ENCODE results near the gene GID4. TPM values are rescaled to one million over a fixed set of nuclear protein-coding genes. Genes with fewer than 3 reads are reported as not detected.

Gene GID4
- total and polyA plus RNA-seq, 2 of the 4 experiments (the other 2 are of a cell fraction) = 3.9 to 5.6 TPM

GRCh38 chr17:18005496-18005895 lies 33.7 kb upstream of the GID4 start:
- H3K4me1 ChIP-seq (ENCODE audit: control insufficient read depth, insufficient read depth, low read length) = peaks cover 10% of the 10 kb centered on the region
- DNase-seq (no peak), ATAC-seq (ENCODE audit: low read depth) (no peak)
- no peak overlapping the region for H4K8ac ChIP-seq (ENCODE audit: low read depth in 2 of 2, low read length in 2 of 2)
- H2AK9ac ChIP-seq (replicated peaks; ENCODE audit: low read depth, low read length, poor library complexity) = no peak overlapping the region
- no peak overlapping the region for H3K14ac ChIP-seq (replicated peaks; ENCODE audit: low read depth, low read length)
- no peak overlapping the region for H4K91ac ChIP-seq (ENCODE audit: insufficient read depth, low read depth, low read length)
- H3K56ac ChIP-seq (ENCODE audit: extremely low read depth, insufficient read depth, low read length) = no peak overlapping the region
- H3K36me3 ChIP-seq (ENCODE audit: control insufficient read depth, insufficient read depth, low read length) = no peaks in the 10 kb centered on the region; the same call in 1 of the 2 replicates
- dilution Hi-C loops (cut with HindIII; ENCODE audit: low sequenced_read_pairs, unreplicated experiment) (no loop called here), in situ Hi-C loops (cut with MboI; ENCODE audit: low sequenced_read_pairs) (no loop called here), intact Hi-C loops (cut with micrococcal nuclease) (no loop called here)
- no CpG with 5 or more reads among the region's 3 CpGs for WGBS, 2 experiments (ENCODE audit: extremely low coverage in 2 of 2, insufficient read length in 1 of 2)
- no peak overlapping the region for H4K5ac ChIP-seq (ENCODE audit: low read depth, low read length)
- H2BK5ac ChIP-seq (ENCODE audit: low read depth, low read length, poor library complexity, severe bottlenecking) = no peak overlapping the region
- H3K79me1 ChIP-seq (ENCODE audit: low read depth in 1 of 2, low read length in 2 of 2) = no peaks in the 10 kb centered on the region; a peak in 1 of 4 replicates
- ChIA-PET CTCF (interaction anchor here (0.9 kb wide), 1 partner anchor 27 kb away, joined by 3 read pairs; no protein-coding TSS in a partner anchor), POLR2A (ENCODE audit: unreplicated experiment) (no interaction called here)
- H4K20me1 ChIP-seq (ENCODE audit: insufficient read depth, low read length) = no peaks in the 10 kb centered on the region
- no TSS peak for BruUV-seq (replicated peaks)
- H3K9me1 ChIP-seq (ENCODE audit: insufficient read depth, low read length) = peaks cover 26% of the 10 kb centered on the region
- no peak overlapping the region for H2BK20ac ChIP-seq (ENCODE audit: low read depth, low read length)
- H3K18ac ChIP-seq (ENCODE audit: low read depth, low read length) = no peak overlapping the region
- no peak overlapping the region for H3K27ac ChIP-seq (ENCODE audit: insufficient read depth, low read length)
- H2AFZ ChIP-seq (replicated peaks; ENCODE audit: low read length, poor library complexity) = no peak overlapping the region
- 0 out of 2 replicates have a peak overlapping the region, but pooled peaks have one; percentile 40 for H3K23ac ChIP-seq (ENCODE audit: low read depth, low read length)
- TF ChIP-seq NFE2L2 (IDR thresholded peaks at IDR 0.05; ENCODE audit: low read depth, low read length) = no peak
- no peak for TF ChIP-seq MAFK (IDR thresholded peaks at IDR 0.05; ENCODE audit: low read depth, low read length)
- no peak overlapping the region for H2AK5ac ChIP-seq (ENCODE audit: low read depth, low read length)
- H3K4ac ChIP-seq (ENCODE audit: low read depth, low read length) = no peak overlapping the region
- H3K4me2 ChIP-seq (ENCODE audit: low read depth, low read length) = no peak overlapping the region
- H3K27me3 ChIP-seq (ENCODE audit: control insufficient read depth, insufficient read depth, low read length) = no peaks in the 10 kb centered on the region
- no peak overlapping the region for H3K4me3 ChIP-seq (ENCODE audit: insufficient read depth, low read depth, low read length)
- H2BK15ac ChIP-seq (ENCODE audit: low read depth, low read length) = no peak overlapping the region
- no peak overlapping the region for H2BK120ac ChIP-seq (ENCODE audit: low read depth, low read length)
- H3K9me3 ChIP-seq (ENCODE audit: control insufficient read depth, insufficient read depth, low read length) = peaks cover under 1% of the 10 kb centered on the region; the same call in 1 of the 2 replicates
- no peak overlapping the region for H3K9ac ChIP-seq (ENCODE audit: low read depth, low read length)

Measured in IMR-90 (cell line).